ENCODE measurements around the gene GTF3C1. TPM values are rescaled to one million over a fixed set of nuclear protein-coding genes. Genes with fewer than 3 reads are reported as not detected.
A peak's percentile ranks its signal among the peaks of the same experiment; 100 is the strongest.

The GTF3C1 gene
- total and polyA plus RNA-seq, 2 of the 13 experiments (the other 11 are each of a cell fraction or from before 2014, with no cell fraction given) = 29.2 to 72.7 TPM

DNA sequence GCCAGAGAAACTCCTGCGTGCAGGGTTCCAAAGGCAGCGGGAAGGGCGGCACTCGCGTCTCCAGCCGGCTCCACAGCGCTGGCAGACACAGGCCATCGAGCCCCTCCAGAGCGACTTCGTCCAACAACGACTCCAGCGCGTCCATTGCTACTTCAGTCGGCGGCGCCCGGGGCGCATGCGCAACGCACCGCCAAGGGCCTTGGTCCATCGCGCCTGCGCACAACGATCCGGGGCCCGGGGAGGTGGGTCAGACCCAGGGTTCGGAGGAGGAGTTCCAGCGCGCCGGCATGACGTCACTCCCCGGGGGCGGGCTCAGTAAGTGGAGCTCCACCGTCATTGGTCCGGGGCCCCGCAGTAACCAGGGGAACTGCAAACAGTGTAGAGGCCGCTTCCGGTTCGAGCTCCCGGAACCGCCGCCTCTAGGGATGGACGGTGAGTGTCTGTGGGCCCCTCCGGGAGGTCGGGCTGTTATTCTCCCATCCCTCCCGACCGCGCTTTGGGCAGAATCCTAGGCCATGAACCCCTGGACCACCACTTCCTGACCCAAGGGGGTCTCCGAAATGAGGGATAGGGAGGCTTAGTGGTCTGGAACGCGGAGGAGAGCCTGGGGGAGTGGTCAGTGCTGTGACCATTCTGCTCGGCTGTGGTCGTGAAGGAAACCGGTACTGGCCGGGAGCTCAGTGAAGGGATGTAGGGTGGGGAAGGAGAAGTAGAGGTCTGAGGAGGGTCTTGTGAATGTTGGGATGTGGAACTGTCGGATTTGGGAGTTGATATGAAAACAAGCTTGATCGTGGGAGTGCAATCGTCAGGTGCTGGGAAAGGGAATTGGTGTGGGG lies at the start of gene GTF3C1, which contains the start of gene KATNIP (continued):
- TF ChIP-seq TBX2 (CRISPR knock-in tag; IDR thresholded peaks at IDR 0.05; ENCODE audit: borderline replicate concordance) (peak; percentile 54; the same call in 1 of the 2 replicates), ZNF776 (CRISPR knock-in tag; IDR thresholded peaks at IDR 0.05) (peak; percentile 67; the same call in 1 of the 2 replicates), RBM22 (optimal IDR thresholded peaks at IDR 0.05; ENCODE audit: low read length) (peak; percentile 98), PCBP1 (IDR thresholded peaks at IDR 0.05; ENCODE audit: borderline replicate concordance, low read depth, low read length) (peak; percentile 90), NAIF1 (CRISPR knock-in tag; IDR thresholded peaks at IDR 0.05; ENCODE audit: borderline replicate concordance) (peak; percentile 39; the same call in 1 of the 2 replicates), GATA4 (IDR thresholded peaks at IDR 0.05; ENCODE audit: borderline replicate concordance, low read depth) (peak; percentile 71; the same call in 1 of the 2 replicates), POLR2G (IDR thresholded peaks at IDR 0.05; ENCODE audit: low read depth, low read length) (peak; percentile 96), MTF1 (CRISPR knock-in tag; IDR thresholded peaks at IDR 0.05) (no peak), MIXL1 (CRISPR knock-in tag; IDR thresholded peaks at IDR 0.05) (0 out of 2 replicates have a peak, but pooled peaks have one; percentile 29), NFYB (CRISPR knock-in tag; IDR thresholded peaks at IDR 0.05) (peak; percentile 90), ZSCAN25 (CRISPR knock-in tag; IDR thresholded peaks at IDR 0.05) (peak; percentile 78), ZNF674 (CRISPR knock-in tag; IDR thresholded peaks at IDR 0.05; ENCODE audit: low read depth) (0 out of 2 replicates have a peak, but pooled peaks have one; percentile 60), ZNF225 (CRISPR knock-in tag; IDR thresholded peaks at IDR 0.05) (peak; percentile 61), SIN3A (IDR thresholded peaks at IDR 0.05; ENCODE audit: borderline replicate concordance, low read depth, low read length) (peak; percentile 97), ZNF747 (CRISPR knock-in tag; IDR thresholded peaks at IDR 0.05; ENCODE audit: borderline replicate concordance) (0 out of 2 replicates have a peak, but pooled peaks have one; percentile 7), ZNF883 (CRISPR knock-in tag; IDR thresholded peaks at IDR 0.05; ENCODE audit: not compliant biosample characterization) (peak; percentile 33), CREB1 (IDR thresholded peaks at IDR 0.05) (peak; percentile 100), CREB1 (CRISPR knock-in tag; IDR thresholded peaks at IDR 0.05) (peak; percentile 97)
- TF ChIP-seq, protein P1, sequence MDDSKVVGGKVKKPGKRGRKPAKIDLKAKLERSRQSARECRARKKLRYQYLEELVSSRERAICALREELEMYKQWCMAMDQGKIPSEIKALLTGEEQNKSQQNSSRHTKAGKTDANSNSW (CRISPR knock-in tag; IDR thresholded peaks at IDR 0.05; ENCODE audit: borderline replicate concordance) = peak; percentile 64; the same call in 1 of the 2 replicates
- TF ChIP-seq, protein P2, sequence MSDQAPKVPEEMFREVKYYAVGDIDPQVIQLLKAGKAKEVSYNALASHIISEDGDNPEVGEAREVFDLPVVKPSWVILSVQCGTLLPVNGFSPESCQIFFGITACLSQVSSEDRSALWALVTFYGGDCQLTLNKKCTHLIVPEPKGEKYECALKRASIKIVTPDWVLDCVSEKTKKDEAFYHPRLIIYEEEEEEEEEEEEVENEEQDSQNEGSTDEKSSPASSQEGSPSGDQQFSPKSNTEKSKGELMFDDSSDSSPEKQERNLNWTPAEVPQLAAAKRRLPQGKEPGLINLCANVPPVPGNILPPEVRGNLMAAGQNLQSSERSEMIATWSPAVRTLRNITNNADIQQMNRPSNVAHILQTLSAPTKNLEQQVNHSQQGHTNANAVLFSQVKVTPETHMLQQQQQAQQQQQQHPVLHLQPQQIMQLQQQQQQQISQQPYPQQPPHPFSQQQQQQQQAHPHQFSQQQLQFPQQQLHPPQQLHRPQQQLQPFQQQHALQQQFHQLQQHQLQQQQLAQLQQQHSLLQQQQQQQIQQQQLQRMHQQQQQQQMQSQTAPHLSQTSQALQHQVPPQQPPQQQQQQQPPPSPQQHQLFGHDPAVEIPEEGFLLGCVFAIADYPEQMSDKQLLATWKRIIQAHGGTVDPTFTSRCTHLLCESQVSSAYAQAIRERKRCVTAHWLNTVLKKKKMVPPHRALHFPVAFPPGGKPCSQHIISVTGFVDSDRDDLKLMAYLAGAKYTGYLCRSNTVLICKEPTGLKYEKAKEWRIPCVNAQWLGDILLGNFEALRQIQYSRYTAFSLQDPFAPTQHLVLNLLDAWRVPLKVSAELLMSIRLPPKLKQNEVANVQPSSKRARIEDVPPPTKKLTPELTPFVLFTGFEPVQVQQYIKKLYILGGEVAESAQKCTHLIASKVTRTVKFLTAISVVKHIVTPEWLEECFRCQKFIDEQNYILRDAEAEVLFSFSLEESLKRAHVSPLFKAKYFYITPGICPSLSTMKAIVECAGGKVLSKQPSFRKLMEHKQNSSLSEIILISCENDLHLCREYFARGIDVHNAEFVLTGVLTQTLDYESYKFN (CRISPR knock-in tag; conservative IDR thresholded peaks at IDR 0.05) = peak; percentile 55; the same call in 1 of the 2 replicates
- TF ChIP-seq, protein P3, sequence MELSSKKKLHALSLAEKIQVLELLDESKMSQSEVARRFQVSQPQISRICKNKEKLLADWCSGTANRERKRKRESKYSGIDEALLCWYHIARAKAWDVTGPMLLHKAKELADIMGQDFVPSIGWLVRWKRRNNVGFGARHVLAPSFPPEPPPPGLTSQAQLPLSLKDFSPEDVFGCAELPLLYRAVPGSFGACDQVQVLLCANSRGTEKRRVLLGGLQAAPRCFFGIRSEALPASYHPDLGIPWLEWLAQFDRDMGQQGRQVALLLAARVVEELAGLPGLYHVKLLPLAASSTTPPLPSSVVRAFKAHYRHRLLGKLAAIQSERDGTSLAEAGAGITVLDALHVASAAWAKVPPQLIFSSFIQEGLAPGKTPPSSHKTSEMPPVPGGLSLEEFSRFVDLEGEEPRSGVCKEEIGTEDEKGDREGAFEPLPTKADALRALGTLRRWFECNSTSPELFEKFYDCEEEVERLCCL (CRISPR knock-in tag; IDR thresholded peaks at IDR 0.05; ENCODE audit: borderline replicate concordance) = peak; percentile 89; the same call in 1 of the 2 replicates
- TF ChIP-seq, protein P4, sequence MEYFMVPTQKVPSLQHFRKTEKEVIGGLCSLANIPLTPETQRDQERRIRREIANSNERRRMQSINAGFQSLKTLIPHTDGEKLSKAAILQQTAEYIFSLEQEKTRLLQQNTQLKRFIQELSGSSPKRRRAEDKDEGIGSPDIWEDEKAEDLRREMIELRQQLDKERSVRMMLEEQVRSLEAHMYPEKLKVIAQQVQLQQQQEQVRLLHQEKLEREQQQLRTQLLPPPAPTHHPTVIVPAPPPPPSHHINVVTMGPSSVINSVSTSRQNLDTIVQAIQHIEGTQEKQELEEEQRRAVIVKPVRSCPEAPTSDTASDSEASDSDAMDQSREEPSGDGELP (IDR thresholded peaks at IDR 0.05; ENCODE audit: borderline replicate concordance, low read depth) = no peak
- TF ChIP-seq, protein P5, sequence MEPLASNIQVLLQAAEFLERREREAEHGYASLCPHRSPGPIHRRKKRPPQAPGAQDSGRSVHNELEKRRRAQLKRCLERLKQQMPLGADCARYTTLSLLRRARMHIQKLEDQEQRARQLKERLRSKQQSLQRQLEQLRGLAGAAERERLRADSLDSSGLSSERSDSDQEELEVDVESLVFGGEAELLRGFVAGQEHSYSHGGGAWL (CRISPR knock-in tag; IDR thresholded peaks at IDR 0.05) = peak; percentile 73

Data from HepG2 (cell line).